GM19324 (cell line): ENCODE measurements around the gene TNFRSF18.
A peak's percentile ranks its signal among the peaks of the same experiment; 100 is the strongest.

Source experiments
- ATAC-seq: cut with Tn5 transposase; IDR thresholded peaks from one replicate; pipeline ENCODE4 v1.9.1; 2021; ENCODE audit warnings: mild to moderate bottlenecking, moderate library complexity; ENCODE audit not compliant: unreplicated experiment, low FRiP score

TNFRSF18 gene

DNA sequence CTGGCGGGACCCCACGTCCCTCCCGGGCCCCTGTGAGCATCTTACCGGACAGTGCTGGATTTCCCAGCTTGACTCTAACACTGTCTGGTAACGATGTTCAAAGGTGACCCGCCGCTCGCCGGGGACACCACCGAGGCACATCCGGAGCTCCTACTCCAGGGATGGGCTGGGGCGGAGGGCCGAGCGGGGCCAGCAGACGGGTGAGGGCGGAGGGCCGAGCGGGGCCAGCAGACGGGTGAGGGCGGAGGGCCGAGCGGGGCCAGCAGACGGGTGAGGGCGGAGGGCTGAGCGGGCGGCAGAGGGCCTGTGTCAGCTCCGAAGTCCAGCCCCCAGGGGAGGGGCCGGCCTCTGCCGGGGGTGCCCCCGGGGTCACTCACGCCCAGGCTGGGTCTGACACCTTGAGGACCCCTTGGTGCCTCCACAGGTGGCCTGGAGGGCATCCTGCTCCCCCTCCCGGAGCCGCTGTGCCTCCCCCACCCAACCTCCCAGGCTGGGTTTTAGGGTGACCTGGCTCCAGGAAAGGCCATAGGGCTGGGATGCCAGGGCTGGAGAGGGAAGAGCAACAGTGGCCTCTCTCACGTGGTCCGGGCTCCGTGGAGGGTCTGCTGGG lies 38.4 kb downstream of the TNFRSF18 start:
- ATAC-seq, result no peak

DNA sequence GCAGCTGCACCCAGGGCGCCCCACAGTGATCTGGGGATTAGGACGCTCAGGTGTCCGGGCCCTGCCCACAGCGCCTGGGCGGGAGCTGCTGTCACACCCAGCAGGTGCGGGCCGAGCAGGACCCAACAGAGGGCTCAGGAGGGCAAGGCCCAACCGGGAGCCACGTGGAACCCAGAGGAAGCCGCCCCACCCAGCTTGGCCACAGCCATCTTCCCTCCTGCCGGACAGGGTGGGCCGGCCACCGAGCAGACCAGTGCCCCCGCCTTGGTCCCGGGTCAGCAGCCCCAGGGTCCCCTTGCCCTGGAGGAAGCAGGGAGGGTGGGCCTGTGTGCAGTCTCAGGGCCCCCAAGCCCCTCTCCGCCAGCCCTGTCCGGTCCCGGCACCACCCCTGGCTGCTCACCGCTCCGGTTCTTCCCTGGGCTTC lies 39.0 kb downstream of the TNFRSF18 start:
- no peak for ATAC-seq

DNA sequence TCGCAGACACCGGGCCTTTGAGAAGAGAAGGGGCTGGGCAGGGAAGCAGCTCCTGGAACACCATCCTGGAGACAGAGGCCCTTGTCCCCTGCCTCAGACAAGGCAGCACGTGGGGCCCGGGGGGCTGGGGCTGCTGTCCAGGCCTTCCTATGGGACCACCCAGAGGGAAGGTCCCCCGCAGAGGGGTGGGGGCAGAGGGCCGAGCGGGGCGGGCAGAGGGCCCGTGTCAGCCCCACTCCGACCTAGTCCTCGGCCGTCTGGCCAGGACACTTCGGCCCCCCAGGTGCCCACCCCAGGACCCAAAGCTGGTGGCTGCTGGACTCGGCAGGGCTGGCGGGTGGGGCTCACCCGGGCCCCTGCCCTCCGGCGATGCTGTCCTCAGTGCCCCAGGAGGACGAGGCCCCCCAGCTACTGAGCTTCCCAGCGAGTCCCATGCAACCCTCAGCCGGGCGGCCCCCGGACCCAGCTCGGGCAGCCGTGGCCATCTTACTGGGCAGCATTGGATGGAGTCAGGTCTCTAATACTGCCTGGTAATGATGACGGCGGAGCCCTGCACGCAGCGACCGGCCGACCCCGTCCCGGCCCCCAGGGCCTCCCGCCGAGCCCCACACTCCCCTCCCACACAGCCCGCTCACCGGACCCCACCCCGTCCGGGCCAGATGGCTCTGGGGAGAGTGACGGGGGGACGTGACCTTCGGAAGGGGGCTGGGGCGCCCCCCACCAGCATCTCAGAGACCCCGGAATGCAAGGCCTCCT lies 39.6 kb downstream of the TNFRSF18 start:
- ATAC-seq, result no peak

DNA sequence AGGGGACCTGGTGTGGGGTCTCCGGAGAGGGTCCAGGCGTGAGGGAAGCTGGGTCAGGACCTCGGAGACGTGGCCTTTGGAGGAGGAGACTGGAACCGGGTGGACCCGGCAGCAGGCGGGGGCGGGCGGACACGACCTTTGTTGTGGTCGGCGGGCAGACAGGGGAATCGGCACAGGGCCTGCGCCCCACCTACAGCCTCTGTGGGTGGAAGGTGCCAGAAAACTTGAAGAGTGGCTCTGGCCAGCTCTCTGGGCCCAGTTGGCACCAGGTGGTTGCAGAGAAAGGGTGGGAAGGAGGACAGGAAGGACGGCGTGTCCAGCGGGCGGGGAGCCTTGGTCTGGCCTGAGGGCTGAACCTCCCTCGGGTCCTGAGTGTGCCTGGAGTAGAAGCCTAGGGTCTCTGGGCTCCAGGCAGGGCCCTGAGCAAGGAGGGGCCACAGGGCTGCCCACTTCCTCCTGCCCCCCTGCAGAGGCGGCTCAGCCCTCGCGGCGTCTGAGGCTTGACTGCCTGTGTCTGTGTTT lies 40.4 kb downstream of the TNFRSF18 start:
- ATAC-seq, result no peak

DNA sequence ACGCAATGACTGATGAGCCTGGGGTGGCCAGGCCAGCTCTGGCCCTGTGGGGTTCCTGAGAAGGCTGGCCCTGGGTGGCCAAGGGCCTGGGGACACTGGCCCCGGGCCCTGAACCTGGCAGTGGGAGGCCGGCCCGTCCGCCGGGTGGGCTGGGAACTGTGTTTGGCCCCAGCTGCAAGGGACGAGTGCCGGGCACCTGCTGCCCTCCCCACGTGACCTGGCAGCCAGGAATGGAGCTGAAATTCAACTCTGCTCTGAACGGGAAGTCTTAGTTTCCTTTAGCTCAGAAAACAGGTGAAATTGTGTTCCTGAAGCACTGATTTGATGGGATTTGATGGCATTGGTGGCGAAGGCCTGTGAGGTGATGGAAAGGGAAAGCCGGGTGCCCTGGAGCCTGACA lies 40.9 kb downstream of the TNFRSF18 start:
- no peak for ATAC-seq

DNA sequence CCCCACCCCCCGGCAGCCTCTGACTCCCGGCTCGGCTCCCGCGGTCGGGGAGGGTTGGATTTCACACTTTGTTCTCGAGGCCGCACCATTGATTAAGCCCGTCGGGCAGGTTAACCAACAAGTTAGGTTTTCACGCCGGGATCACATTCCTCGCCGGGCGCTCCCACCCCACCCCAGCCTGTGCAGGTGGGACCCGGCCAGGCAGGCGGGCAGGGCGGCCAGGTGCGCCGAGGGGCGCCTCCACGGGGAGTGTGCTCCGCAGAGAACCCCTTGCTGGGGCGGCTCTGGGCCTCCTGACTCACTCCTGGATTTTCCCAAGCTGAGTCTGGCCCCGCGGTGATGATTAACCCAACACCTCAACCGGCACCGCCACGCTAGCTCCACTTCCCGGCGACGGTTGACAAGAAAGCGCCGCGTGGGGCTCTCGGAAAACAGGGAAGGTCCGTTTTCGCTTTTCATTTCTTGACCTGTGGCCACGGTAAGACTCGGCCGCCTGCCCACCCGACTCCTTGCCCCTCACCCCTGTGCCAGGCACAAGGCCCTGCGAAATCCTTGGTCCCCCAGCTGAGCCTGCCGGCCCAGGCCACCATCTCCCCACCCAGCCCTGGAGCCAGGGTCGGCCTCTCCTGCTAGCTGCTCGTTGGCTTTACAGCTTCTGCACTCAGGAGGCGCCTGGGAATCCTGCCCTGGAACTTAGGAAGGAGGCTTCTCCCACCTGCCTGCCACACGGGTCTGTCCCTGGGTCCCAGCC lies 41.5 kb downstream of the TNFRSF18 start:
- no peak for ATAC-seq

DNA sequence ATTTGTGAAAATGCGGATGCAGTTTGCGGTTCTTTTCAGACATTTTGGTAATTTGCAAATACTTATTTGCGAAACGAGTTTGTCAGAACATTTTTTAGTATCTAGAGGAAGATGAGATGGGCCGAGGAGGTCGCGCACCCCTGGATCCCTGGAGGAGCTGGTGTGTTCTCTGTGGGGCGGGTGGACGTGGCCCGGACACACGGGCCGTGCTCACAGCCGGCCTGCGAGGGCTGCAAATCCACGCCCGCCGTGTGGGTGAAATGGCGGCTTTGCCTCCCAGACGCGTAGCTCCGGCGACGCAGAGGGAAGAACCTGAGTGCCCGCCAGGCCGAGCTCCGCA lies 42.1 kb downstream of the TNFRSF18 start:
- ATAC-seq, result no peak

DNA sequence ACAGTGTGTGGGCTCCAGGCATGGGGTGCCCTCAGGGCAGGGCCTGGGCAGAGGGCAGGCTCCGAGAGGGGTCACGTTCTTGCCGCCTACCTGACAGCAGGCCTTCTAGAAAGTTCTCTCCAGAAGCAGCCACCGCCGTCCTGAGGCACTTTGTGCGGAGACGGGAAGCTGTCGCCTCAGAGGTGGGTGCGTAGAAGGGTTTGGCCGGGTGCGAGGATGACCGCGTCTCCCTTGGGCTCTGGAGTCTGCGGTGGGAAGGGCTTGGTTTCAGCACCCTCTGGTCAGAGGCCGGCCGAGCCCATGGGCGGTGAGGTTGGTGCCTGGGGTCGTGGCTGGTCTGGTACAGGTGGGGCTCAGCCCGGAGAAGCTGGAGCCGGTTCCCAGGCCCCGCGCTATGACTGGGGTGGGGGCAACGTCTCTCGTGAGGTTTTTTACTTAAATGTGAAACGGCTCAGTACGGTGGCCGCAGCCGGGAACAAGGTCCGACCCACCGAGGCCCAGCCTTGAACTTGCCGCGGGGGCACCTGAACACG lies 42.8 kb downstream of the TNFRSF18 start:
- ATAC-seq, result no peak

DNA sequence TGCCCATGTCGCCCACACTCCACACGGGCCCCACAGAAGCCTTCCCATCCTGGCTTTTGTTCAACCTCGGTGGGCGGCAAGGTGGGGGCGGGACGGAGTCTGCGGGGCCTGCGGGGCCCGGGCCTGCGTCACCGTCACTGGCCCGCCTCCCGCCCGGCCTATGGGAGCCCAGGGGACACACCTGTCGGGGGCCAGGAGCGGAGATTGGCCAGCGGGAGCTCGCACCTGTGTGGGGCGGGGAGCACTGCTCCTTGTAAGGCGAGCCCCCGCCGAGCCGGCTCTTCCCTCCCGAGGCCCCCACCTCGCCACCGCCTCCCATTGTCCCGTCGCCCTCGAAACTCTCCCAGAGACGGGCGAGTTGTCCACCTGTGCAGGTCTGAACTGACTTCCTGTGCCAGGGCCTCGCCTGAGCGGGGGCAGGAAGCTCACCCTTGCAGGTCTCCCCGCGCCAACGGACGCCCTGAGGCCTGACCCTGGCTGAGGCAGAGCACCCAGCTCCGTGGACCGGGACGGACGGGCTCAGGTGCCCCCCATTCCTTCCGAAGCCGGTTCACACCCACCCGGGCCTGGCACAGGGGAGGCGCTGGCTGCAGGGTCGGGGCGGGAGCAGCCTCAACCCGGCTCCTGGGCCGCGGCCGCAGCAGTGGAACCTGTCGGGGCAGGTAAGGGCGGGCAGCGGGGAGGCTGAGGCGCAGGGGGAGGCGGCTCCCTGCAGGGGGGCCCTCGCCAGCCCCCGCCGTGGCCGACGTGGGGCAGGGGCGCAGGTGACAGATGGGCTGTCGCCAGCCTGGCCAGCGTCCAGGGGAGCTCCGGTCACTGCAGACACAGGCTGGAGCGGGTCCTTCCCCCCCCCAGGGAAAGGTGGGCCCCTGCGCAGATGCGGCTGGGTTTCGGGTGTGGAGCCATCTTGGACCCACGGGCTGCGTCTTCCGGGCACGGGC lies 43.5 kb downstream of the TNFRSF18 start:
- ATAC-seq, result no peak

DNA sequence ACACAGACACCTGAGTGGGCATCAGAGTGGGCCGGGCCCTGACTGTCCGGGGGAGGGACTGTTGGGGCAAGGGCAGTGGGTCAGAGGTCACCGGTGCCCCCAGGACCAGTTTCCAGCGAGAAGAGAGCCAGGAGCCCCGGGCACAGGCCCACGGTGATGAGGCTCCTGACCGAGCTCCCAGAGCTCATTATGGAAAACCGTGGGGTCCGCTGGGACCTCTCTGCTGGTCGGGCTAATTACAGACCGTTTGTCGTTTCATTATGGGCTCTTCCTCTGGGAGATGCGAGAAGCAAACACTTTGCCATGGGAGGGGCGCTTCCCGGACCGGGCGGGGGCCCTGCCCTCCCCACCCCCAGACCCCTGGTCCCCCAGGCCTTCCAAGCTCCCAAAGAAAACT lies 44.7 kb downstream of the TNFRSF18 start:
- no peak for ATAC-seq

DNA sequence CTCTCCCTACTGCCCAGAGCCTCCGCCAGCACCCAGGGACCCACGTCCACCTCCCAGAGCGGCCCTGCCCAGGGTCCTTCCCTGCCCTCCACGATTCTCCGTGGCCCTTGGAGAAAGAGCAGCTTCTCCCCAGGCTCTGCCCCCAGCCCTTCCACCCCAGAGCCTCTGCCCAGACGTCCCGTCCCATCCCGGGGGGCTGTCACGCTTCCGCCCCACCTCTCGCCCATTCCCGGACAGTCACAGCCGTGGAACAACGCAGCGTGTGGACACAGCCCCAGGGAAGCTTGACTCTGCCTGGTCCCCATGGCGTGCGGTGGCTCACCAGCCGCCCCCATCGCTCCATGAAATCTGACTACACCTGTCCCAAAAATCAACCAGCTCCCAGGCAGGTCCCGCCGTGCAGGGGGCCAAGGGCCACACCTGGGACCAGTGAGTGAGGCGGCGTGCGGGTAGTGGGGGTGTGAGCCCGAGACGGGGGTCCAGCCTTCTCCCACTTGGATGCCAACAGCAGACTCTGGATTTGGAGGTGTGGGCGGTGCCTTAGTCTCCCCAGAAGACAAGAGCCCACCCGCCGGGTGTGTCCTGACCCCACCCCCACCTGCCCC lies 45.2 kb downstream of the TNFRSF18 start:
- ATAC-seq, result no peak

DNA sequence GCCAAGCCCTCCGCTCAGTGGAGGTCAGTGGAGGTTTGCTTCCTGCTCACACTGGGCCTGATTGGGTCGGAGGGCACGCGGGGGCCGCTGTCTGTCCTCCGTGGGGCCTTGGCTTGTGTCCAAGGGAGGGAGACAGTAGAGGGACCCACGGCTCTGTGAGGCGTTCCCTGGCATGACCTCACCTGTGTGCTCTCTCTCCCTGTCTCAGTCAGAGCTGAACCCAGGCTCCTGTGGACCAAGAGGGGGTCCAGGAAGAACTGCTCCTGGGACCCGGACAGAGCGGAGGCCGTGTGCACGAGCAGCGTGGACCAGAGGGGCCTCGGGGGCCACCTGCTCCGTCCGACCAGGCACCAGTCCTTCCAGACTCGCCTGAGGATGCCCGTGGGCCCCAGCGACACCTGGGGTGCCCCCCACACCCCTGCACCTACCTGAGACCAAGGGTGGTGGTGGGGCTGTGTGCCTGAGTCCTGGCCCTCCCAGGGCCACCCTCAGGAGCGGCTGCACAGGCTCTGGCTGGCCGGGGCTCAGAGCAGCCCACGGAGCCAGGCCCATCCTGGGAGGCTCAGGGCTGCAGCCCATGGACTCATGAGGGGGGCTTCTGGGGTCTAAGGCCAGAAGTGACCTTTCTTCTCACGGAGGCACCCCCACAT lies 46.0 kb downstream of the TNFRSF18 start:
- ATAC-seq, result no peak

DNA sequence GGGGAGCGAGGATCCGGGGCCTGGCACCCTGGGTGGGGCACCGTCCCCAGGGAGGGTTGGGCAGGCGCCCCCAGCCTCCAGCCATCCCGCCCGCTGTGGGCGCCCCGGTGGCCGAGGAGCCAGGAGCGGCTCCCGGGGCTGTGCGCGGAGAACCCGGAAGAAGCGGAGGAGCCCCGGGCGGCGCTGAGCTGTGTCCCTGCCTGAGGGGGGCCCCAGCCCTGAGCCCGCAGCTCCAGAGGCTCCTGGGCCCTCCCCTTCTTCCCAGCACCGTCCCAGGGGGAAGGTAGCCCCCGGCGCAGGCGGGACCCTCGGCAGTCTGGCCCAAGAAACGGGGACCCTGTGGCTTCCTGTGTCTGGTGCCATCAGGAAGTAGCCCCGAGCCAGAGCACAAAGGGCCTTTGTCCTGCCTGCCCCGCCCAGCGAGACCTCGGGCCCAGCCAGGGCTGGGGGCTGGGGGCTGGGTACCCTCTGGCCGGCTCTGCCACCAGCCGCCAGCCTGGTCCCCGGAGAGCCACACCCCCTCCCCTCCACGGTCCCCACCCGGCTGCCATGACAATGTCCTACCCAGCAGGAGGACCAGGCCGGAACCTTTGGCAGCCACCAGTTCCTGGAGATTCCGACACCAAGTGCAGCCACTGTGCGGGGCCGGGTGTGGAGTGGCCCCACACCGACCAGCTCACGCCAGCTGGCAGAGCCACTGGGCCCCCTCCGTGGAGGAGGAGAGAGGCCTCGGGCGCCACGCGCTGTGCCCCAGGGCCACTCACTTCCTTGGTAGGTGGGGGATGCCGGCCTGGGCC lies 48.3 kb downstream of the TNFRSF18 start:
- peak; percentile 37 for ATAC-seq

DNA sequence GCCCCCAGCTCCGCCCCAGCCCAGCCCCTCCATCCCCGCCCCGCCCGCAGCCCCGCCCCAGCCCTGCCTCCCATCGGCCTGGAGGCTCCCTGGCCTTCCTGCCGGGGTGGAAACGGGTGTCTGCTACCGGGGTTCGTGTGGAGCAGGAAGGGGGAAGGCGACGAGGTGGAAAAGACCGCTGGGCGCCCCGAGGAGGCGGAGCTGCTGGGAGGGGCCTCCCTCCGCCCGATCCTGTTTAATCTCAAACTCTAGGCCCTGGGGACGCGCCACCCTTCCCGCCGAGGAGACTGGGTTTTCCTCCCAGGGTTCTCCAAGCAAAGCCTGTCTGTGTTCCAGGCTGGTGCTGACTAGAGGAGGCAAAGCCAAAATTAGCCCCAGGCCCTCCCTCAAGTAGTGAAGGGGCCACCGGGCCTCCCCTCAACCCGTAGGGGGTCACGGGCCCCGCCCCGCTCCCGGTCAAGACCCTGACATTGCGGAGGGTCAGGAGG lies 48.9 kb downstream of the TNFRSF18 start:
- ATAC-seq, result peak; percentile 42

DNA sequence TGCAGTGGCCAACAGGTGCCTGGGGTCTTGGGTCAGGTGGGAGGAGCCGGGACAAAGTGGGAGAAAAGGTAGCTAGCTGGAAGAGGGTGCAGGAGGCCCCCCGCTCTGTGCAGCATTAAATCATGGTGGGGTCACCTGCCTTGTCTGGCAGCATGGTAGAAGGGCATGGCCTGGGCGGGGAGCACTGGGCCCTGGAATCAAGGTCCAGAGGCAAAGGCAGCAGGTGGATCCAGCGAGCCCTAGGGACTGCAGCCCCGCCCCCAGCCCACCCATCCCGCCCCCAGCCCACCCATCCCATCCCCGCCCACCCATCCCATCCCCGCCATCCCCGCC lies 49.4 kb downstream of the TNFRSF18 start:
- ATAC-seq, result no peak

DNA sequence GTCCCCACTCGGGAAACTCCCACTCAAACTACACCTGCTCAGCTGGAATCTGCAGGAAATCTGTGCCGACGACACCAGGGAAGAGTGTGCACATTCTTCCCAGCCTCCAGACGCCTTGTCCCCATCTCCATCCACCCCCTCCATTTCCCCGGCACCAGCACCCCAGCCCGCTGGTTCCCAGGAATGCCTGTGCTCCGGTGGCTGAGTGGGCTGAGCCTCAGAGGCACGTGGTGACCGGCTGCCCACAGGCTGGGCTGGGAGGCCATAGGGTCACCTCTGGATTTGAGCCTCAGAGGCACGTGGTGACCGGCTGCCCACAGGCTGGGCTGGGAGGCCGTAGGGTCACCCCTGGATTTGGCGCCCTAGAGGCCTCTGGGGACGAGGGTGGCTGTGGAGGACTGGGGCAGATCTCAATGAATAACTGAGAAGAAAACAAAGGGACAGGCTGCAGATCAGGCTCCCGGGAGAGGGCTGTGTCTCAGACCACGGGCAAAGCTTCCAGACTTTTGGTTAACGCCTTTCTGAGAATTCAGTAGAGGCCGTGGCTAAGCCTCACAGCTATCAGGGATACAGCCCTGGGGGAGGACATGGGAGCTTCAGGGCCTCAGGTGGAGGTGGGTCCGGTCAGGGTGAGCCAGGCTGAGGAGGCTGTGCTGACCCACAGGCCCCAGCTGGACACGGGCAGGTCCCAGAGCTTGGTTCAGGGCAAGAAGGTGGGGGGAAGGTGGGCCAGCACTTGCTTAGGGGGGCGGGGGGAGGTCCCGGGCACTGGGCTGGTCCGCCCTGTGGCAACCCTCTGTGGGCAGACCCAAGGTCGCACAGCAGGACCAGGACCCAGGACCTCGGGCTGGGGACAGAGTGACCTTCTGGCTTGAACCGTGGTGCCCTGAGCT lies 50.0 kb downstream of the TNFRSF18 start:
- ATAC-seq, result no peak

DNA sequence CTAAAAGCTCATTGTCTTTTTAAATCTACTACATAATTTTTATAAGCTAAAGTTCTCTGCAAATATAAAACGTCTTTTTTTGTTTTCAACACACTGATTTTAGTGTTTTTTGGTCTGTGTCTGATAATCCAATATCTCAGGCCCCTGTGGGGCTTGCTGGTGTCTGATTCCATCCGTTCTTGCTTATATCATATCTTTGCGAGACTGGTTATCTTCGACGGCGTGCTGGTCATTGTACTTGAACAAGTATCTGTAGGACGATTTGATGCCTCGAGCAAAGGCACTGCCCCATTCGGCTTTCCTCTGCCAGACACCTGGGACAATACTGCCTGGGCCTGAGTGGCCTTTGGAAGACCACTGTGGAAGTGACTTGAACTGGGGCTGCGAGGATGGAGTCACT lies 51.1 kb downstream of the TNFRSF18 start:
- ATAC-seq, result no peak
